GM19043 (cell line): ENCODE data around the gene SLC7A9.
"Not testable (repeated sequence)": the region's sequence is repeated elsewhere in the genome, so short reads cannot be mapped to it uniquely, and the experiment has no call there.

Experiments used
- ATAC-seq: cut with Tn5 transposase; IDR thresholded peaks from one replicate; pipeline ENCODE4 v1.9.1; 2021; ENCODE audit warnings: low read depth; ENCODE audit not compliant: unreplicated experiment

Gene SLC7A9

DNA sequence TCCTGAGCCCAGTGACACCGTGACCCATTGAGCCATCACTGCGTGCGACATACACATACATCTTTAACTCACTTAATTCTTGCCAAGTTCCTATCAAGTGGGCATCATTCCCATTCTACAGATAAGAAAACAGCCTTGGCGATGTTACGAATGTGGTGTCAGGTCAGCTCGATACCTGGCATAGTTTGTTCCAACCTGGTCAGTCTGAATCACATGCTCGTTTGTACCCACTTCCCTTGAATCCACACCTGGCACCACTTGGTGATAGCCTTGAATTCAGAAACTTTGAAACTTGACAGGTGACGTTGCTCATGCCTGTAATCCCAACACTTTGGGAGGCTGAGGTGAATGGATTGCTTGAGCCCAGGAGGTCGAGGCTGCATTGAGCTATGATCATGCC is 59.1 kb downstream of the SLC7A9 start:
- no peak for ATAC-seq

DNA sequence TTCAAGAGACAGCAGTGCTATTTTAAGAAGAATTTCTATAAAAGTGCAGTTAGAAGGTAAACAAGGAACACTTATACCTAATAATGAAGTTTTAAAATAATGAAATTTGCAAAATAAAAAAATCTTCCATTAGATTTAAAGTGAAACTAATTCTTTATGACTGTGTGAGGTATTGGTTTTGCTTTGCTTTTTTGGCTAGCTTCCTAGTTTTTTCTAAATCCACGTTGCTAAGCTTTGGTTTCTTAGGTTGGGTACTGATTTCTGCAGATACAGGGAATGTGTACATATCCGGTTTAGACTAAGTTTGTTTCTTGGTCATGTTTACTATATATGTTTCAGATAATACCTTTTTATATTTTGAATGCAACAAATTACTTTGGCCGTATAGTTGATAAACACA is 59.8 kb downstream of the SLC7A9 start:
- no peak for ATAC-seq

DNA sequence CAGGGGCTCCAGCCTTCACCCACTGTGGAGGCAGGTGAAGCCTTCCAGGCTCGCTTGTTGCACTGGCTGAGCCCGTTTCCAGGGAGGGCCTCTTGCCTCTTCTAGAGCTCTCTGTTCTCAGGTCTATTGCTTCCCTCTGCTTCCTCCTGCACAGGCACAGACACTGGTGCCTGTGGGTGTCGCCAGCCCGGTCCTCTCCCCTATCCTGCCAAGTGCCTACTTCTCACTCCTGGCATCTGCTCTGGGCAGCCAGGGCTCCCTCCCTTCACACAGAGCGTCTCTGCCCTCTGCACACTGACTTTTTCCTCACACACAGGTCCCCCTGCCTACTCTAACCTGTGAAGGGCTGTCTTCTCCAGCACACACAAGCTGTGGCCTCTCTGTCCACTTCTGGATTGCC is 60.3 kb downstream of the SLC7A9 start:
- ATAC-seq: no peak

DNA sequence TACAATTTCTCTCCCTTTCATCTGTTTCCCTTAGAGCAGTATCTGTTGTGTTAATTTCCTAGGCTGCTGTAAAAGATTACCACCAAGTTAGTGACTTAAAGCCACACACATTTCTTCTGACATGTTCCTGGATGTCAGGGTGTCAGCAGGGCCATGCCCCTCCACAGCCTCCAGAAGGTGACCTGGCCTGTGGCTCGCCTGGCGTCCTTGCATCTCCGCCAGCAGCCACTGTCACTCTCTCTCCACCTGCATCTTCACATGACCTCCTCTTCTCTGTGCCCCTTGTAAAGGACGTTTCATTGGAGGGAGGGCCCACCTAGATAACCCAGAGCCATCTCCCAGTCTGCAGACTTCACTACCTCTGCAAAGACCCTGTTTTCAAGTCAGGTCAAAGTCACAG is 61.3 kb downstream of the SLC7A9 start:
- ATAC-seq: no peak

DNA sequence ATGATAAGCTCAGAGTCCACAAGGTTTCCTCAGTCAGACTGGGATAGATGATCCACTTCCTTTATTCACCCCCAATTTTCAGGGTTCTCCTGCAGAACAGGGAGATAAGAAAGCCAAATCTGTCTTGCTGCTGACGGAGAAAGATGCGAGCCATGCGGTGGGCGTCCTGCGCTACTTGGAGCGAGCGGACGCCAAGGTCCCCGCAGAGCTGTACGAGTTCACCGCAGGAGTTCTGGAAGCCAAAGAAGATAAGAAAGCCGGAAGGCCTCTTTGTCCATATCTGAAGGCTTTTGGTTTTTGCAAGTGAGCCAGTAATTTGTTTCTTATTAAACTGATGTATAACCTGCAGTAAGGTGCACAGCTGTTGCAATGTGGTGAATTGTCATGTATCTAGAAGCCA is 66.7 kb downstream of the SLC7A9 start:
- no peak for ATAC-seq

DNA sequence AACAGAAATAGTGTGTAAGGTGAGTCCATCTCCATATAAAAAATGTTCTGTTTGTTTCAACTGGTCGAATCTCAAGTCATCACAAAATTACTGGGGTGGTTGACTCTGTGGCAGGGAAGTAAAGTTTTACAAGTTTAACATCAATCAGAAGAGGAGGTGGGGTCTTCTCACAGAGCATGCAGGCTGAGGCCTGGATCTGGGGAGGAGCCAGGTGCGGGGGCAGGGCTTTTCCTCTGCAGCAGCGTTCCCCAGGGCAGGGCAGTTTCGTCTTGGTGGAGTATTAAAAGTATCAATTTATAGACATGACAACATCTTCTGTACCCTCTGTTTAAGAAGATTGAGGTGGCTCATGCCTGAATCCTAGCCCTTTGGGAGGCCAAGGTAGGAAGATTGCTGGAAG is 68.8 kb downstream of the SLC7A9 start:
- no peak for ATAC-seq

DNA sequence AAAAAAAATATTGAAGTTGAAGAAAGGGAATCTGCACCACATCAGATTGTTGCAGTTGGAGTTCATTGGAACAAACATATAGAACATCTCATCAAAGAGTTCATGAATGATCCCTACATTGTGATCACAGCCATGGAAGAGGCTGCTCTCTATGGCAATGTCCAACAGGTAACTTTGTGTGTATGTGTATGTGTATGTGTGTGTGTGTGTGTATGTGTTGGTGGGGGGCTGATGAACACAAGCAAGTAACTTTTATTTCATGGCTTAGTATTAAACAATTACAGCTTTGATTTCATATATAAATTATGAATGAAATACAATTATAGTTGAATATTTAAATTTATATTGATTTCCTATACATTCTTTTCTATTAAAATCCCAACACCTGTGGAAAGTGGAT is 69.4 kb downstream of the SLC7A9 start:
- no peak for ATAC-seq

DNA sequence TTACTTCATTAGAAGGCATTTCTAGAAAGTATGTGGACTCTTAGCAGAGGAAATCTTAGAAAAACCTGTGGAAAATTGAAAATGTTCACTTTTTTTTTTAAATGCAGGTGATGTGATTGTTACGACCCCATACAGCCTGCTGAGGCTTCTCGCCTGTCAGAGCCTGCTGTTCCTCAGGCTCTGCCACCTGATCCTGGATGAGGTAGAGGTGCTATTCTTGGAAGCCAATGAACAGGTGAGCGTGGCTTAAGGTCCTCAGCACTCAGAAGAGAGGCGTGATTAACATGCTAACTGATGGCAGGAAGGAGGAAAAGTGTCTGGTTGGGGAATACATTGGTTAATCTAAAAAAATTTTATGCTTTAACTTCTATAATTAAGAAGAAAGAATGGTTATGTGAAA is 71.4 kb downstream of the SLC7A9 start:
- ATAC-seq: no peak

DNA sequence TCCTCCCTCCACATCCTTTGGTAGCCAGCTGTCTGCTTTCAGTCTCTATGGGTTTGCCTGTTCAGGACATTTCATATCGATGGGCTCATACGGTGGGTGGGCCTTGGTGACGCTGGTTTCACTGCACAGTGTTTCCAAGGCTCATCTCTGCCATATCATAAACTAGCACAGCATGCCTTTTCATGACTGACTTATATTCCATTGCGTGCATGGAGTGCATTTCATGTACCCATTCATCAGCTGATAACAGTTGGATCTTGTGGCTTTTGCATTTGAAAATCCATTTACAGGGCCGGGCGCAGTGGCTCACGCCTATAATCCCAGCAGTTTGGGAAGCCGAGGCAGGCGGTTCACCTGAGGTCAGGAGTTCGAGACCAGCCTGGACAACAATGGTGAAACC is 80.1 kb downstream of the SLC7A9 start:
- no peak for ATAC-seq

DNA sequence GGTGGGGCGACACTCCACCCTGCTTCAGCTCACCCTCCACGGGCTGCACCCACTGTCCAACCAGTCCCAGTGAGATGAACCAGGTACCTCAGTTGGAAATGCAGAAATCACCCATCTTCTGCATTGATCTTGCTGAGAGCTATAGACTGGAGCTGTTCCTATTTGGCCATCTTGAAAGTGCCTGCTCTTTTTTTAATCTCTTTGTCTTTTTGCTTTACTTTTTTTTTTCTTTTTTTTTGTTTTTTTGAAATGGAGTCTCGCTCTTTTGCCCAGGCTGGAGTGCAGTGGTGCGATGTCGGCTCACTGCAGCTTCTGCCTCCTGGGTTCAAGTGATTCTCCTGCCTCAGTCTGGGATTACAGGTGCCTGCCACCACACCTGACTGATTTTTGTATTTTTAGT is 81.7 kb downstream of the SLC7A9 start:
- not testable (repeated sequence) for ATAC-seq

DNA sequence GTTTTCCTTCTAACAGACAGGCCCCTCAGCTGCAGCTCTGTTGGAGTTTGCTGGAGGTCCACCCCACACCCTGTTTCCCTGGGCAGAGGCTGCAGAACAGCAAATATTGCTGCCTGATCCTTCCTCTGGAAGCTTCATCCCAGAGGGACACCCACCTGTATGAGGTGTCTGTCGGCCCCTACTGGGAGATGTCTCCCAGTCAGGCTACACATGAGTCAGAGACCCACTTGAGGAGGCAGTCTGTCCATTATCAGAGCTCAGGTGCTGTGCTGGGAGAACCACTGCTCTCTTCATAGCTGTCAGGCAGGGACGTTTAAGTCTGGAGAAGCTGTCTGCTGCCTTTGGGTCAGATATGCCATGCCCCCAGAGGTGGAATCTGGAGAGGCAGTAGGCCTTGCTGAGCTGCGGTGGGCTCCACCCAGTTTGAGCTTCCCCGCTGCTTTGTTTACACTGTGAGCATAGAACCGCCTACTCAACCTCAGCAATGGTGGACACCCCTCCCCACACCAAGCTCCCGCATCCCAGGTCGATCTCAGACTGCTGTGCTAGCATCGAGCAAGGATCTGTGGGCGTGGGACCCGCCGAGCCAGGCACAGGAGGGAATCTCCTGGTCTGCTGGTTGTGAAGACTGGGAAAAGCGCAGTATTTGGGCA is 82.3 kb downstream of the SLC7A9 start:
- ATAC-seq: not testable (repeated sequence)

DNA sequence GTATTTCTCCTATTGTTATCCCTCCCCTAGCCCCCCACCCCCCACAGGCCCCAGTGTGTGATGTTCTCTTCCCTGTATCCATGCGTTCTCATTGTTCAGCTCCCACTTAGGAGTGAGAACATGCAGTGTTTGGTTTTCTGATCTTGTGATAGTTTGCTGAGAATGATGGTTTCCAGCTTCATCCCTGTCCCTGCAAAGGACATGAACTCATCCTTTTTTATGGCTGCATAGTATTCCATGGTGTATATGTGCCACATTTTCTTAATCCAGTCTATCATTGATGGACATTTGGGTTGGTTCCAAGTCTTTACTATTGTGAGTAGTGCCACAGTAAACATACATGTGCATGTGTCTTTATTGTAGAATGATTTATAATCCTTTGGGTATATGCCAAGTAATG is 87.5 kb downstream of the SLC7A9 start:
- ATAC-seq: not testable (repeated sequence)

DNA sequence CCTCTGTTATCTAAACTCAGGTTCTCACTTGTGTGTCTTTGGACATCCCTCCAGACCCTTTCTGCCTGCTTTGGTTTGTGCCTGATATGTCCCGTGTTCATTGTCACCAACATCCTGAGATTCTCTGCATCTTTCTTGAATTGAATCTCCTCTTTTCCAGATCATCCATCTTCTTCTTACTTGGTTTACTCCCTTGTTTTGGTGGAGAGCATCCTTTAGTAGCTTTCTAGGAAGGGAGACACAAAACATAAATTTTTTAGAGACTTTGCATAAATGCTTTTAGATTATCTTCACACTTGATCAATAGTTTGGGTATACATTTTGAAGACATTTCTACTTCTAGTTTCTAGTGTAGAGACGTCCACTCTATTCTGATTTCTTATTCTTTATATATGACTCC is 88.3 kb downstream of the SLC7A9 start:
- no peak for ATAC-seq
